Stimulated activated CD4-positive, alpha-beta T cell treated with anti-CD3 and anti-CD28 coated beads, Interleukin-2, amount 100 ng/mL, for 4 hours (primary cell): ENCODE data around the gene OGFOD3.
"Not testable (repeated sequence)": the region's sequence is repeated elsewhere in the genome, so short reads cannot be mapped to it uniquely, and the experiment has no call there.

Experiments
- DNase-seq: peaks from one replicate; pipeline ENCODE4 v3.0.0-alpha.2; 2020; ENCODE audit warnings: low read depth

OGFOD3 gene

DNA sequence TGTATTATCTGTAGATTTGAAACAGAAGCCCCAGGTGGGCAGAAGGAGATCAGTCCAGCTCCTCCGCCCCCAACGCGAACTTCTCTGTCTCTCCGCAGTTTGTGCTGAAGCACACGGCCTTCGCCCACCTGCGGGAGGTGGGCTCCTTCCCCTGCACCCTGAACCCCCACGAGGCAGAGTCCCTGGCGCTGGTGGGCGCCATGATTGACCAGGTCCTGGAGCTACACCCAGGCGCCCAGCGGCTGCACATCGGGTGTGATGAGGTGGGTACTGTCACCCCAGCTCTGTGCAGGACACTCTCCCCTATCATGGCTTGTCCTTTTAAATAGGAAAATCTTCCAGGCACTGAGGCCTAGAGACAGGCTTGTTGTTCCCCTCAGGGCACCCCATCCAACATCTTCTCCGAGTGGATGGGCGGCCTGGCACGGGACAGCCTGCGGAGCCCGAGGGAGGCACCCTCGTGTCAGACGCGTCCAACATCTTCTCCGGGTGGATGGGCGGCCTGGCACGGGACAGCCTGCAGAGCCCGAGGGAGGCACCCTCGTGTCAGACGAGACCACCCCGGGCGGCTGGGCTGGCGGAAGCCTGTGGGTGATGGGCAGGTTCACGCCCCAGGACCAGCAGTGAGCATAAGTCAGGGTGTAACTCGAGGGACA, 15.3 kb upstream of the OGFOD3 start:
- no peak for DNase-seq

DNA sequence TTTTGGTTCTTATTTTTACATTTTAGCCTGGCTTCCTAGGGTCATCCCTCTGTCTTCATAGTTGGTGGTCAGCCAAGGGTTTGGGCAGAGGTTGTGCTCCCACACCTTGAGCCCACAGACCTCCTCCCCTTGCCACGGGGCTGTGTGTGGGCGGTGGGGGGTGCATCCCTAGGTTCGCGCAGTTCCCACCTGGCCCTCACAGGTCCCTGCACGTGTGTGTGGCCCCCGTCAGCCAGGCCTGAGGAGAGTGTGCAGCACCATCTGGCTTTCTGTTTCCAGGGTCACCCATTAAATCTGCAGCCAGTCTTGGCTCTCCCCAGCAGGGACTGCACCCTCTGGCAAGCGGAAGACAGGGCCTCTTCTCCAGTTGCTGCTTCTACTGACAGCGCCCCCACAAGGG, 13.6 kb upstream of the OGFOD3 start:
- DNase-seq, result no peak

DNA sequence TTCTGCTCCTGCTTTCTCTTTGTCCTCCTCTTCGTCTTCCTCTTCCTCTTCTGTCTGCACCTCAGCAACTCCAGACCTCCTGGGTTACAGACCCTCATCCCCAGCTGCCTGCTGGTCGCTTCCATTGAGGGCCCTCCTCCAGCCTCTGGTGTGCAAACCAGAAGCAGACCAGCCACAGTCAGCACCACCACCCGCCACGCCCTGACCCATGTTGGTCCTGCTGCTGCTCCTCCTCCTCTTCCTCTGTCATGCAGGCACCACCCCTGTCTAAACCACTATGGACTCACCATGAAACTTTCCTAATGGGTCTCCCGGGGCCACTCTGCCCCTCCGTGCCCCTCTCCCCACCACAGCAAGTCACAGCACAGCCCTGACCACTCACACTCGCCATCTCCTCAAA, 11.4 kb upstream of the OGFOD3 start:
- no peak for DNase-seq

DNA sequence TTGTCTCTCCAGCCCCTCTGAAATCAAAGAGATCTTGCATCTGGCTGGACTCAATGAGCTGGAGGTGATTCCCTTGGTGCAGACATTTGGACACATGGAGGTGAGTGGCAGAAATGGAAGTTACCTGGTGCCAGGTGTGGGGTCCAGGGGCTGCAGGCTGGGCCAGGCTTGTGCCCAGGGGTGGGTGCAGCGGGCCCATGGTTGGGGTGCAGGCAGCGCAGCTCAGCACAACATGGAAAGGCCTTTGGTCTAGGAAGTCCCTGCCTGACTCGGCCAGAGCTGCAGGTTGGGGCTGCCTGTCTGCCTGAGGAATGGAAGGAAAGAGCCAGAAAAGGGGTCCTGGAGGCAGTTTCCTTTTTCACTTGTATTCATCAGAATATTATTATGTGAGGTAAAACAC, 10.2 kb upstream of the OGFOD3 start:
- no peak for DNase-seq

DNA sequence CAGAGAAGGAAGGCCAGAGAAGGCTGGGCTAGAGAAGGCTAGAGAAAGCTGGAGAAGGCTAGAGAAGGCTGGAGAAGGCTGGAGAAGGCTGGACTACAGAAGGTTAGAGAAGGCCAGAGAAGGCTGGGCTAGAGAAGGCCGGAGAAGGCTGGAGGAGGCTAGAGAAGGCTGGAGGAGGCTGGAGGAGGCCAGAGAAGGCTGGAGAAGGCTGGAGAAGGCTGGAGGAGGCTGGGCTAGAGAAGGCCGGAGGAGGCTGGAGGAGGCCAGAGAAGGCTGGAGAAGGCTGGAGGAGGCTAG, 6.4 kb upstream of the OGFOD3 start:
- DNase-seq, result no peak

DNA sequence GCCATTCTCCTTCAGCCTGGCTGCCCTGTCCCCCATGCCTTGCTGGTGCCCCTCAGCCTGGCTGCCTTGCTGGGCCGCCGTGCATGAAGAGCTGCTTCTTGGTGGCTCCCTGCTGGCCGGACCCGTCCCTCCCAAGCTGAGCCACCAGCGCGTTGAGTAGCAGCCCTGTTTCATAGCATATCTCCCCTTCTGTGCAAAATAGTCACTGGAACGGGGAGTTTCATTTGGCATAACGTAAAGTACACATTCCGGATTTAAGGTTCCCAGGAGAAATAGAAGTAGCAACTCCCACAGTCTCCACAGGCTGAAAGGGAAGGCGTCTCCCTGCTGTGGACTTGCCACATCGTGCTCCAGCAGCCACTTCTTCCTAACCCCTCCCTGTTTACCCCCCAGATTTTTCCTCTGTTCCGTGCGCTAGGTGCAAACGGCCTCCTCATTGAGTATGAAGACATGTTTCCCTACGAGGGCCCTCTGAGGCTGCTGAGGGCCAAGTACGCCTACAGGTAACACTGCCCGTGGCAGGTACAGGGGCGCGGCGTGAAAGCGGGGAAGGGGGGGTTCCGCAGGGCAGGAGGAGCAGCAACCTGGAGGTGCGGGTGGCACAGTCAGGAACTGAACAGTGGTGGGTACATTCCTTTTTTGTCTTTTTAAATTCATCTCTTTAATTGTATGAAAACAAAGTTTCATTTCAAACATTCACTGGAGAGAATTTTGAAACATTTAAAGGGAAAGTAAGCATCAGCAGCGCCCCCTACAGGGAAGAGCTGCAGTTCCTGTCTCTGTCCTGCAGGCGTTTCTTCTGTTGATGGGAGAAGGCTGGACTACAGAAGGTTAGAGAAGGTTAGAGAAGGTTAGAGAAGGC, 5.8 kb upstream of the OGFOD3 start:
- DNase-seq, result peak; percentile 36

DNA sequence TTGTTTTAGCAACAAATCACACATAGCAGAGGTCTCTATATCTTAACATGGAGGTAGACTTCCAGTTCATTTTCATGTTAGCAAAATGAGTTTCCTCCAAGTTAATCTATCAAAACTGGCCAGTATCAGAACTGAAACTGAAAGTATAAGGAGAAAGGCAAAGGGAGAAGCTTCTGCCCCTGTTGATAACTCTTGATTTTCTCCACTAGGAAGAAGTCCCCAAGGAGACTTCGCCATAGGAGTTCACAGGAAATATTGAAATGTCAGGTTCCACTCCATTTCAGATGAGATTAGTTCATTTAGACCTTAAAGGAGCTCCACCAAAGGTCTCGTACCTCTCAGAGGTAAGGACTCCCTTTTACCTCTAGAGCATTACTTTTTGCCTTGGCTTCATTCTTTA, 1.2 kb upstream of the OGFOD3 start:
- no peak for DNase-seq

DNA sequence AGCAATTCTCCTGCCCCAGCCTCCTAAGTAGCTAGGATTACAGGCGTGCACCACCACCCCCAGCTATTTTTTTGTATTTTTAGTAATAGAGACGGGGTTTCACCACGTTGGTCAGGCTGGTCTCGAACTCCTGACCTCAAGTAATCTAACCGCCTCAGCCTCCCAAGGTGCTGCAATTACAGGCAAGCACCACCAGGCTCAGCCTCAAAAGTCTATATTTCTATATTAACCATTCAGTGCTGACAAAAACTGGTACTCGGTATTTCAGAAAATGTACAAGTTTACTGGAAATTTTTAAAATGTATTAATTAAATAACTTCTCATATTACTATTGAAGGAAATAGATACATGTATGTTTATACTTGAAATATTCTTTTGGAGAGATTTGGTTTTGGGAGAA, 1.6 kb downstream of the OGFOD3 start:
- DNase-seq, result no peak

DNA sequence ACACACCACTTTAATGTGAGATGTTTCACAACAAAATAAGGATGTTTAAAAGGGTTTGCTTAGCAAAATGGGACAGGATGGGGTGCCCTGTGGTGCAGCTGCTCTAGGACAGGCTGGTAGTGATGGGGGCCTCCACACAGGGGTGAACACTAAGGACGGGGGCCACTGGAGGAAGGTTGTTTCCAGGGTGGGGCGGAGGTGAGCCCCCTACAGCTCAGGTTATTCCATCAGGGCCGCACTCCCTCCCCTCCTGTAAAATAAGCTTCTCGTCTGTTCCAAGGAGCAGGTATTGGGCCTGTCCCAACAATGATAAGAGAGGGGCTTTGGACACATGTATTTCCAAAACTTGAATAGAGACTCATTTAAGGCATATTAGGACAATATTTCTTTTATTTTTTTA, 2.1 kb downstream of the OGFOD3 start:
- DNase-seq, result no peak

DNA sequence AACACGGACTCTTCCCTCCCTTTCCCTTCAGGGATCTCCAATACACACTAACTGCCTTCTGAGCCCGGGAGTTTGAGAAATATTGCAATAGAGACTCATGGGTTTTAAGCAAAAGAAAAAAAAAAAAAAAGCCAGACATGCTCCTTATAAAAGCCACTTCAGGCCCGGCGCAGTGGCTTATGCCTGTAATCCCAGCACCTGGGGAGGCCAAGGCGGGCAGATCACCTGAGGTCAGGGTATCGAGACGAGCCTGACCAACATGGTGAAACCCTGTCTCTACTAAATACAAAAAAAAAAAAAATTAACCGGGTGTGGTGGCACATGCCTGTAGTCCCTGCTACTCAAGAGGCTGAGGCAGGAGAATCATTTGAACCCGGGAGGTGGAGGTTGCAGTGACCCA, 2.6 kb downstream of the OGFOD3 start:
- DNase-seq, result no peak

DNA sequence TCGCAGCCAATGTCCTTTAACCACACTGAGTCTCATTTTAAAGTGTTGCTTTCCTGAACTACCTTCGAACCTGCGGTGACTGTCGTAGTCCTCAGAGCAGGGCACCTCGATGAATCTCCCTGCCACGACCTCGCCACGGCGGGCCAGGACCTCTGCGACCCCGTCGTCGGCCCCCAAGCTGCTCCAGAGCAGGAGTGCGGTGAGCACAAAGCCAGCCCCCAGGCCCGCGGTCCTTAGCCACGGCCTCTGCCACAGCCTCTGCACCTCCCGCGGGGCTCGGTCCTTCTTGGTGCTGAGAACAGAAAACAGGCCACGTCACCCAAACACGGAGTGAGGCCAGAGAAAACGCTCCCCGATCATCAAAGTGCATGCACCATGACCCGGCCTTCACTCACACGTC, 3.0 kb downstream of the OGFOD3 start:
- no peak for DNase-seq

DNA sequence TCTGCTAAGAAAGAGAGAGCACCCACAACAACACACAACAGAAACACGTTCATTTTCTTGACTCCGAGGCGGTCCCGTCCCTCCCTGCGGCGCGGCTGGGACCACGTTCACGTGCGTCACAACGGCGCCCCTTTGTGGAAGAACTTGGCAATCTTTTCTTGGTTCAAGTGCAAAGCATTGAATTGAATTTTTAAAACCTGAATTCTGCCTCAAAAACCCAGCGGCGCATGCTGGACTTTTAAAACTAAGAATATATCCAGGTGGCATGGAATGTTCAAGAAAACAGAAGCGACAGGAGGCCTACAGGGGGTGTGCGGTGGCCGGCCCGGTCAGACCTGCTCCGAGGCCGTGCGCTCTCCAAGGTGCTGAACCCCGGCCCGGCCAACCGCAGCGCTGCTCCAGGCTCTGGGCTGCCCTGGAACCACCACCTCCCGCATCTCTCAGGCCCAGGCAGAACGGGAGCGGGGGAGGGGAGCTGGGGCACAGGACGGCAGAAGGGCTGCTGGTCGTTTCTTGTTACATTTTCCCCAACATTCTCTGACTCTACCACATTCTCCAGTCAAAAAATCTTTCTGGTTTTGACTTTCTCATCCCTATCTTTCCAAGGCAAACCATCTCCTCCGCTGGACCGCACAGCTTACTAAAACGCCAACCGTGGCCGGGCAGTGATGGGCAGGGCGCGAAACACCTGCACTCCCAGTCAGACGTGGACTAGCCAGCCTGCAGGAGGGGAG, 3.7 kb downstream of the OGFOD3 start:
- DNase-seq, result peak; percentile 66

DNA sequence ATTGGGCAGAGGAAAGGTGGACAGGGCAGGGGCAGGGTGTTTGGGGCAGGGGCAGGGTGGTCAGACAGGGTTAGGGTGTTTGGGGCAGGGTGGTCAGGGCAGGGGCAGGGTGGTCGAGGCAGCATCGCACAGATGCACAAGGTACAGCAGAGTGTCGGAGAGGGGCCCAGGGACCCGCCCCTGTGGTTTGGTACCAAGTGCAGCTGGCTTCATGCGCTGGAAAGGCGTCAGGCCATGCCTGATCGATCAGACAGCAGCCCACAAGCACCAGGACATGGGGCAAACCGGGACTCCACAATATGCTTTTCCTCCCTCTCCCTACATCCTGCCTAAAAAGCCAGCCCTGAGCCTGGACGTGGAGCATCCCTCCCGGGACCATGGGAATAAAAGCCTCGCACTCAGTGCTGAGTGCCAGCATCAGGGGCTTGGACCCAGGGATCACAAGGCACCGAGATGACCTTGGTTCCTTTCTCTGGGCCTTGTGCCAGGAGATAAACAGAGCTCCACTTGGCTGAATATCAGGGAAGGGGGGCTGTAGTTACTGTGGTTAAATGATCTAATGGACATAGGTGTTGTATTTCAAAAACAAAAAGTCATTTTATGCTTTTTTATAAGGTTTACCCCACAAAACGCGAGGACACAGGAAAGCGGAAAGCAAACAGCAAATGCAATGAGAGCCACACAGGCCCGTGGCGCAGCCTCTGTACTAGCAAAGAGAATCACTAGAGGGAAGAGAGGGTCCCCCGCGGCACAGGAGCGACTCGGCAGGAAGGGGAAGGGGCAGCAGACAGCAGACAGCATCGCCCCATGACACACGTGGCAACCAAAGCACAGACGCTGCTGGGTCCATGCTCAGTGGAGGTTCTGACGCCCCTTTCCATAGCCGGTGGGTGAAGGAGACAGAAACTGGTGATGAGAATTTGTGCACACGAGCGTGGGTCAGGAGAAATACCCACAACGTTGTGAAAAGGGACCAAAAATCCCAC, 5.6 kb downstream of the OGFOD3 start:
- DNase-seq, result no peak

DNA sequence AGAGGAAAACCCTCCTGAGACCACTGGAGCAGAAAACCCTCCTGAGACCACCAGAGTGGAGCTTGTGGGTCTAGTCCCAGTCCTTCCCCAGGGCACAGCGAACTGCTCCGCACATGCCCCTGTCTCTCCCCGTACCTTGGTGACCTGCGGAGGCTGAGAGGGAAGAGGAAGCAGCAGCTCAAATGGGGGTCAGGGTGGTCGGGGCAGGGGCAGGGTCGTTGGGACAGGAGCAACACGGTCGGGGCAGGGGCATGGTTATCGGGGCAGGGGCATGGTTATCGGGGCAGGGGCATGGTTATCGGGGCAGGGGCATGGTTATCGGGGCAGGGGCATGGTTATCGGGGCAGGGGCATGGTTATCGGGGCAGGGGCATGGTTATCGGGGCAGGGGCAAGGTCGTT, 6.3 kb downstream of the OGFOD3 start:
- not testable (repeated sequence) for DNase-seq

DNA sequence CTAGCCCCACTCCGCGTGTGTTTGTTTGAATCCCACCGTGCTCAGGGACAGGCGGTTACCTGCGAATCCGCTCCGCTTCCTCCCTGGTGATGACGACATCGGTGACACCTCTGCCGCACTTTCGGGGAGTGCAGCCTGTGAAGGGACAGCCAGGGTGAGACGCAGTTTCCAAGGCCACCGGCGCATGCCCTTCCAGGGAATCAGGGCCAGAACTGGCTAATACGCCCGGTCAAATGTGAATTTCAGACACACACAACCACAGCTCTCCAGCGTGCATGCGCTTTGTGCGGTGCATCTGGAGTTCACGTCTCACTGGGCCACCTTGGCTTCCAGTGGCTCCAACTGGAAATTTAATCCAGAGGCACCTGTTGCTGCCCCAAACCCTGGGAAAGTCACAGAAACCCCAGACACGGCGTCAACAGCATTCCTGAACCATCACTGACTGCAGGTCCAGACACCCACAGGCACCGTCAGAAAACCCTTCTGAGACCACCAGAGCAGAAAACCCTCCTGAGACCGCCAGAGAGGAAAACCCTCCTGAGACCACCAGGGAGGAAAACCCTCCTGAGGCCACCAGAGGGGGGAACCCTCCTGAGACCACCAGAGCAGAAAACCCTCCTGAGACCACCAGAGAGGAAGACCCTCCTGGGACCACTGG, 6.9 kb downstream of the OGFOD3 start:
- no peak for DNase-seq

DNA sequence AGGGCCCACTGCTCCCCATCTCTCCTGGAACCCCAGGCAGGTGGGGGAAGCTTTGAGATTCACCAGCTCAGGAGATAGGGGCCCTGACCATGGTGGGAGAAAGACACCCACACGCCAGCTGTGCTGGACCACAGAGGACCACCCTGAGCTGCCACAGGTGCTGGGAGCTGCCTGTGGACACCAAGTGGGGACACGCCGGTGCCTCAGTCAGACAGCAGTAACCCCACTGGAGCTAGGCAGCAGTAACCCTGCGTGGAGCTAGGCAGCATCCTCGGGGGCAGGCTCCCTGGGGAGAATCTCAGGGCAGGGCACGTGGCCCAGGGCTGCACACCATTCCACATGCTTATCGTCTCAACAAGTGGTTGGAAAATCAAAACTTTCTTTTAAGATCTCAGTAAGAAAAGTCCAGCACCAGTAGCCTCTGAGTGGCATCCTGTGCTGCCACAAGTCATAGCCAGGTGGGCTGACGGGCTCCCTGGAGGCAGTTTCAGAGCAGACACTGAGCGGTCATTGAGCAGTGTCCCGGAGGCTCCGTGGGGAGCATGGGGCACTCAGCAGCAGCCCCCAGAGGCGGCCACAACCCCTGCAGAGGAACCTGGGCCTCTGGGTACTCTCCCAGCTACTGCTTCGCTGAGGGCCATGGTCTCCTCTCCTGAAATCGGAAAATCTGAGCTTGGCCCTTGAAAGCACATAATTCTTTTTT, 8.2 kb downstream of the OGFOD3 start:
- no peak for DNase-seq

DNA sequence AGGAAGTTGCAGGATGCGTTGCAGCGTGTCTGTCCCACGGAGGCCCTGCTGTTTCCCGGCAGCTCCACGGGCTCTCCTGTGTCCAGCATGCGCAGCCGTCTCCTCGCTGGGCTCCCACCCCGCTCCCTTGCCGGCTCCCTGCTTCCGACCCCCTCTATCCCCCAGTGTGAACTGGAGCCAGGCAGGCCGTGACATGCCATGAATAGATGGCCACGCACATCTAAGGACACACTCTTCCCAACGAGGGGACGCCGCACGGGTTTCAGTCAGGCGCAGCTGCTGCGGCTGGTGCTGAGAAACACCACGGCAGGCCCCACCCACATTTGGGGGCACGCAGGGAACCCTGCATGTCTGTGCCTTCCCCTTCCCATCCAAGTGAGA, 9.5 kb downstream of the OGFOD3 start:
- DNase-seq, result no peak

DNA sequence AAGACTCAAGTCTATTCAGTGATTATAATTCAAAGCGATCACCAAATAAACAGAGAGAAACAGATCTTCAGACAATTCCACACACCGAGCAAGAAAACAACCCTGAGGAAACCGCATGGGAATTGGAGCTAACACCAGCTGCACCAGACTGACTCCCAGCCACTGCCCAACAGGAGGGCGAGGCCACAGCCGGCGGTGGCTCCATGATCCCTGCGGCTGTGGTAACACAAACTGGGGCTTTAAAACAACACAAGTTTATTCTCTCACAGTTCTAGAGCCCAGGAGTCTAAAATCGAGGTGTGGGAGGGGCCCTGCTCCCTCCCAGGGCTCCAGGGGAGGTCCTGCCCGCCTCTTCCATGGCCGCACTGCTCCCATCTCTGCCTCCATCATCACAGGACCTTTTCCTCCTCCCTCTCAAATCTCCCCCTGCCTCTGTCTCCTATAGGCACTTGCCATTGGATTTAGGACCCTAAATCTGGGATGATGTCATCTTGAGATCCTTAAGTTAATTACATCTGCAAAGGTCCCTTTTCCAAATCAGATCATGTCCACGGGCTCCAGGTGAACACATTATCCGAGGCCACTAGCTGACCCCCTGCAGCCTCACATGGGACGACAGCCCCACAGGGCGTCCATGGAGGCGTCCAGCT, 10.0 kb downstream of the OGFOD3 start:
- DNase-seq, result no peak

DNA sequence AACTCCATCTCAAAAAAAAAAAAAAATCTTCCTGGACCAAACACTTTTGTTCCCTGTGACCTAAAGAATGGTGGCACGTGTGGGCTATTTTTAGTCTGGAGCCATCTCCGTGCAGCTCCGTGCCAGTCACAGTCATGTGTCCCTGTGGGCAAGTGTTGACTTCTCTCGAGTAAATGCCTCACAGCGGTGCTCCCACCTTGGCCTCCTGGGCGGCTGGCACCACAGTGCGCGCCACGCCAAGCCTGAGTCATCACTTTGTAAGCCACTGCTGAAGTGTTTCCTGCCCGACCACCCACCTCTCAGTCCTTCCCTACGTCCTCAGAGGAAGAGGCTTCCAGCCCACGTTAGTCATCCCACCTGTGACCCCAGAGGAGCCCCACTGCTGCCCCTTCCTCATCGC, 11.1 kb downstream of the OGFOD3 start:
- no peak for DNase-seq

DNA sequence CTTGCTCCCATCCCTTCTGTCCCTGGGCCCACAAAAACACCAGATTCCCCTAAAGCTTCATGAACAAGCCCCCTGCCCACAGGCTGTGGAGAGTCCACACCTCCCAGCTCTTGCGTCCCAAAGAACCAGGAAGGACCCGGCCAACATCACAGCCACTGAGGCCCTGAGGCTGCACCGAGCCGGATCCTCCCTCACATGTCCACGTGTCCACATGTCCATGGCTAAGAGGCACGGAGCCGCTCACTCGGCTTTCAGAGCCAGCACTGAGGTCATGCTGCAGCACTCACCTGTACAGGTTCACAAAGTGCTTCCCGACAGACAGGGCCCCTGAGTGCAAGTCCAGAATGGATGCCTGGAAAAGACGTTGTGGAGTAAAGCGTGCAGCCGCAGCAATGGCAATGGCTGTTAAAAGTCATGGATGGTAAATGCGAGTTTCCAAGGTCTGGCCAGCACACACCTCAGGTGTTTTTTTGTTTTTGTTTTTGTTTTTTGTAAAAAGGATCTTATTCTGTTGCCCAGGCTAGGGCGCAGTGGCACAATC, 12.2 kb downstream of the OGFOD3 start:
- DNase-seq, result no peak
